ENCODE data around the gene CELA3A.
A peak's percentile ranks its signal among the peaks of the same experiment; 100 is the strongest.

DNA sequence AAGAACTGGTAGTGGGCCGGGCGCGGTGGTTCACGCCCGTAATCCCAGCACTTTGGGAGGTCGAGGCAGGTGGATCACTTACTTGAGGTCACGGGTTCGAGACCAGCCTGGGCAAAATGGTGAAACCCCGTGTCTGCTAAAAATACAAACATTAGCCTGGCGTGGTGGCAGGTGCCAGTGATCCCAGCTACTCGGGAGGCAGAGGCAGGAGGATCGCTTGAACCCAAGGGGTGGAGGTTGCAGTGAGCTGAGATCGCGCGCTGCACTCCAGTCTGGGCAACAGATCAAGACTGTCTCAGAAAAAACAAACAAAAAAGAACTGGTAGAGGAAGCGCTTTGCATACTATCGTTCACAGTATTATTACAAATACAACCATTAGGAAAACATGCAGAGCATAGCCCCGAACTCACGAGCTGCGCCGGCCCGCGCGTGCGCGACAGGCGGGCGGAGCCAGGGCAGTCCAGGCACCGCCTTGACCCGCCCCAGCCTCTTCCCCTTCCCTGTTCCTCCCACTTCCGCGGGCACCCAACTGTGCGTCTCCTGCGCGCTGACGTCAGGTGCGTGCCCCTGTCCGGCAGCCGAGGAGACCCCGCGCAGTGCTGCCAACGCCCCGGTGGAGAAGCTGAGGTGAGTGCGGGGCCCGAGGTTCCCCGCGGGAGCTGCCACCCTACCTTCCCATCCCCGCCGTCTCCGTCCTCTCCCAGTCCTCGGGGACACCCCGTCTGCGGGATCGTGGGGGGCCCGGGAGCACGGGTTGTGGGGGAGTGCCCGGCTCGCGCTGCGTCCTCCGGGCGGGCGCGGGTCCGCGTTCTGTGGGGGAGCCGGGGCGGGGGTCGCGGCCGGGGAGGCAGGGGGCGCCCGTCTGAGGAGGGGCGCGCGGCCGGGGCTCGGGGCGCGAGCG, 50.9 kb downstream of the CELA3A start, which contains the start of gene CDC42:
- TF ChIP-seq POLR2AphosphoS5 (IDR thresholded peaks at IDR 0.05; ENCODE audit: low read depth, low read length) (peak; percentile 91), SIN3A (IDR thresholded peaks at IDR 0.05; ENCODE audit: borderline replicate concordance, insufficient read depth, low read length) (no peak), TAF1 (IDR thresholded peaks at IDR 0.05; ENCODE audit: borderline replicate concordance, insufficient read depth, low read length) (peak; percentile 83)
- TF ChIP-seq, protein P1, sequence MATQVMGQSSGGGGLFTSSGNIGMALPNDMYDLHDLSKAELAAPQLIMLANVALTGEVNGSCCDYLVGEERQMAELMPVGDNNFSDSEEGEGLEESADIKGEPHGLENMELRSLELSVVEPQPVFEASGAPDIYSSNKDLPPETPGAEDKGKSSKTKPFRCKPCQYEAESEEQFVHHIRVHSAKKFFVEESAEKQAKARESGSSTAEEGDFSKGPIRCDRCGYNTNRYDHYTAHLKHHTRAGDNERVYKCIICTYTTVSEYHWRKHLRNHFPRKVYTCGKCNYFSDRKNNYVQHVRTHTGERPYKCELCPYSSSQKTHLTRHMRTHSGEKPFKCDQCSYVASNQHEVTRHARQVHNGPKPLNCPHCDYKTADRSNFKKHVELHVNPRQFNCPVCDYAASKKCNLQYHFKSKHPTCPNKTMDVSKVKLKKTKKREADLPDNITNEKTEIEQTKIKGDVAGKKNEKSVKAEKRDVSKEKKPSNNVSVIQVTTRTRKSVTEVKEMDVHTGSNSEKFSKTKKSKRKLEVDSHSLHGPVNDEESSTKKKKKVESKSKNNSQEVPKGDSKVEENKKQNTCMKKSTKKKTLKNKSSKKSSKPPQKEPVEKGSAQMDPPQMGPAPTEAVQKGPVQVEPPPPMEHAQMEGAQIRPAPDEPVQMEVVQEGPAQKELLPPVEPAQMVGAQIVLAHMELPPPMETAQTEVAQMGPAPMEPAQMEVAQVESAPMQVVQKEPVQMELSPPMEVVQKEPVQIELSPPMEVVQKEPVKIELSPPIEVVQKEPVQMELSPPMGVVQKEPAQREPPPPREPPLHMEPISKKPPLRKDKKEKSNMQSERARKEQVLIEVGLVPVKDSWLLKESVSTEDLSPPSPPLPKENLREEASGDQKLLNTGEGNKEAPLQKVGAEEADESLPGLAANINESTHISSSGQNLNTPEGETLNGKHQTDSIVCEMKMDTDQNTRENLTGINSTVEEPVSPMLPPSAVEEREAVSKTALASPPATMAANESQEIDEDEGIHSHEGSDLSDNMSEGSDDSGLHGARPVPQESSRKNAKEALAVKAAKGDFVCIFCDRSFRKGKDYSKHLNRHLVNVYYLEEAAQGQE (IDR thresholded peaks at IDR 0.05; ENCODE audit: insufficient read depth in 1 of 2, low read depth in 2 of 2, low read length in 2 of 2) = peak in 1 of 2 experiments; percentile 33; a peak in 1 of 4 replicates
